ENCODE data around the gene IFIT2.

DNA sequence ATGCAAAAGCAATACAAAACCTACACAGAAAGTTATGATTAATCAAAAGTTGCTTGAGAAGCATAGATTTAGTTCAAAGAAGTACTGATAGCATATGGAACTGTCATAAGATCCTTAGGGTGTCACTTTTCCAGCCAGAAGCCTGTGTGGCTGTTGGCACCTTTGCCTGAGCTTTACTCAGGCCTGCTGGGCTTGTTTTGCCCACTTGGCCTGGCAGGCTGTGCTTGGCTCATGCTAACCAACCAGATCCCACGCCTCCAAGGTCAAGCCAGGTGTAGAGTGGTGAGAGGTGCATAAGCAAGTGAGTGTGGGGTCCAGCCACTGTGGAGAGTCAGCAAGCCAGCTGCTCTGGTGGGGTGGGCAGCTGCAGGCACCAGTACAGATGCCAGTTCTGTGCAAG is 38.3 kb upstream of the IFIT2 start:
- TF ChIP-seq POLR2A (IDR thresholded peaks at IDR 0.05): no peak
- TF ChIP-seq, protein P1, sequence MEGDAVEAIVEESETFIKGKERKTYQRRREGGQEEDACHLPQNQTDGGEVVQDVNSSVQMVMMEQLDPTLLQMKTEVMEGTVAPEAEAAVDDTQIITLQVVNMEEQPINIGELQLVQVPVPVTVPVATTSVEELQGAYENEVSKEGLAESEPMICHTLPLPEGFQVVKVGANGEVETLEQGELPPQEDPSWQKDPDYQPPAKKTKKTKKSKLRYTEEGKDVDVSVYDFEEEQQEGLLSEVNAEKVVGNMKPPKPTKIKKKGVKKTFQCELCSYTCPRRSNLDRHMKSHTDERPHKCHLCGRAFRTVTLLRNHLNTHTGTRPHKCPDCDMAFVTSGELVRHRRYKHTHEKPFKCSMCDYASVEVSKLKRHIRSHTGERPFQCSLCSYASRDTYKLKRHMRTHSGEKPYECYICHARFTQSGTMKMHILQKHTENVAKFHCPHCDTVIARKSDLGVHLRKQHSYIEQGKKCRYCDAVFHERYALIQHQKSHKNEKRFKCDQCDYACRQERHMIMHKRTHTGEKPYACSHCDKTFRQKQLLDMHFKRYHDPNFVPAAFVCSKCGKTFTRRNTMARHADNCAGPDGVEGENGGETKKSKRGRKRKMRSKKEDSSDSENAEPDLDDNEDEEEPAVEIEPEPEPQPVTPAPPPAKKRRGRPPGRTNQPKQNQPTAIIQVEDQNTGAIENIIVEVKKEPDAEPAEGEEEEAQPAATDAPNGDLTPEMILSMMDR (IDR thresholded peaks at IDR 0.05): no peak

All from esophagus squamous epithelium (tissue), 4 donors.